K562 (cell line): ENCODE data around the gene KASH5. TPM values are rescaled to one million over a fixed set of nuclear protein-coding genes. Genes with fewer than 3 reads are reported as not detected.
A peak's percentile ranks its signal among the peaks of the same experiment; 100 is the strongest.

Source experiments
- ATAC-seq: fragments of 200-7000 bp; cut with Tn5 transposase; 3 replicates; pipeline ENCODE4 v1.9.1; 2020; ENCODE audit warnings: moderate library complexity
- BruUV-seq: library from RNA; stranded (reverse); fragments of 400-500 nt; replicated peaks from 2 replicates; lab custom pipeline; 2021; lab: Mats Ljungman, UMichigan
- CTCF ChIA-PET: fragments of 300-600 bp; formaldehyde crosslinking; extraction: SDS; loops from one replicate; lab custom pipeline; 2021; ENCODE audit warnings: low intra/inter-chr PET ratio; lab: Yijun Ruan, JAX
- POLR2A ChIA-PET: fragments of 300-600, 350-650 bp; sonication (Branson Sonifier 250); formaldehyde crosslinking; extraction: SDS; loops from one replicate; lab custom pipeline; 2021; ENCODE audit warnings: antibody characterized with exemption, inconsistent platforms; lab: Yijun Ruan, JAX
- DNase-seq, 4 experiments: peaks; one replicate each; pipeline versions ENCODE4 v3.0.0 to v3.0.0-alpha.2; 2011 to 2018; ENCODE audit warnings: low spot score in 3 of 4, mixed read lengths in 3 of 4; ENCODE audit errors: extremely low read depth in 1 of 4
- FAIRE-seq: peaks from 2 replicates; lab custom pipeline; 2011; peaks lifted over from hg19 to GRCh38; lab: Jason Lieb, UNC
- H2AFZ ChIP-seq: 2 replicates; pipeline ENCODE4 v1.6.0; 2011; ENCODE audit warnings: low read depth, low read length, control low read depth, inconsistent platforms
- H3K27ac ChIP-seq: fragments of 200-600 bp; 3 replicates; pipeline ENCODE4 v1.8.0; 2011; ENCODE audit warnings: low read depth, mild to moderate bottlenecking, control low read depth, inconsistent platforms, low read length, moderate library complexity, mixed read lengths; ENCODE audit errors: extremely low read depth
- H3K27me3 ChIP-seq, 2 experiments: fragments of 300-600 bp in 1 of 2; 2 replicates in 1 of 2; 3 replicates in 1 of 2; pipeline versions ENCODE4 v1.6.0 to v1.8.0; 2011; ENCODE audit warnings: inconsistent platforms in 2 of 2, low read length in 2 of 2, mild to moderate bottlenecking in 1 of 2, mixed read lengths in 1 of 2, moderate library complexity in 1 of 2; ENCODE audit not compliant: control insufficient read depth in 2 of 2, insufficient read depth in 2 of 2
- H3K36me3 ChIP-seq: fragments of 300-600 bp; 3 replicates; pipeline ENCODE4 v1.8.0; 2011; ENCODE audit warnings: mild to moderate bottlenecking, low read length, inconsistent platforms; ENCODE audit not compliant: control insufficient read depth, insufficient read depth
- H3K4me1 ChIP-seq, 2 experiments: fragments of 200-600 bp in 1 of 2; replicated peaks in 1 of 2; 2 replicates in 1 of 2; 3 replicates in 1 of 2; pipeline versions ENCODE4 v1.5.1 to v1.8.0; 2011; ENCODE audit warnings: inconsistent platforms in 2 of 2, low read length in 2 of 2, mild to moderate bottlenecking in 1 of 2, mixed read lengths in 1 of 2, moderate library complexity in 1 of 2; ENCODE audit not compliant: control insufficient read depth in 2 of 2, insufficient read depth in 2 of 2
- H3K4me2 ChIP-seq: 2 replicates; pipeline ENCODE4 v1.6.1; 2011; ENCODE audit warnings: low read length, control low read depth, inconsistent platforms, mixed read lengths; ENCODE audit not compliant: insufficient read depth
- H3K4me3 ChIP-seq: fragments of 200-600 bp; sonication (generic), shearing (Covaris generic); 2 replicates; pipeline ENCODE4 v1.5.1; 2016; ENCODE audit warnings: control low read depth, inconsistent platforms
- H3K79me2 ChIP-seq: fragments of 200-600 bp; 3 replicates; pipeline ENCODE4 v1.8.0; 2011; ENCODE audit warnings: low read length, inconsistent platforms; ENCODE audit not compliant: control insufficient read depth, insufficient read depth
- H3K9ac ChIP-seq, 2 experiments: 2 replicates each; pipeline versions ENCODE4 v1.6.0 to v1.6.1; 2011; ENCODE audit warnings: low read depth in 2 of 2, low read length in 2 of 2, control low read depth in 1 of 2, inconsistent platforms in 1 of 2, mild to moderate bottlenecking in 1 of 2, mixed read lengths in 1 of 2; ENCODE audit not compliant: insufficient read depth in 1 of 2
- H3K9me1 ChIP-seq: one replicate; pipeline ENCODE4 v1.6.0; 2011; ENCODE audit warnings: inconsistent platforms, mild to moderate bottlenecking, low read length, moderate library complexity; ENCODE audit not compliant: control insufficient read depth, insufficient read depth
- H3K9me3 ChIP-seq: replicated peaks from 2 replicates; pipeline ENCODE4 v1.5.1; 2011; ENCODE audit warnings: low read depth, low read length, inconsistent platforms; ENCODE audit not compliant: control insufficient read depth, insufficient read depth
- H4K20me1 ChIP-seq: replicated peaks from 2 replicates; pipeline ENCODE4 v1.6.1; 2011; ENCODE audit warnings: low read length, inconsistent platforms, mixed read lengths; ENCODE audit not compliant: control insufficient read depth, insufficient read depth
- AFF1 ChIP-seq, 2 experiments: fragments of 450-650 bp; IDR thresholded peaks; 2 replicates each; pipeline ENCODE4 v1.6.1; 2018; ENCODE audit warnings: mild to moderate bottlenecking in 2 of 2, low read depth in 1 of 2; ENCODE audit not compliant: partially characterized antibody in 2 of 2
- HCFC1 ChIP-seq: IDR thresholded peaks from 2 replicates; pipeline ENCODE4 v1.6.1; 2012; ENCODE audit warnings: low read depth, low read length, improper control_type of control experiment
- SP1 ChIP-seq: sonication (generic); formaldehyde crosslinking; IDR thresholded peaks from 2 replicates; pipeline ENCODE4 v1.8.1; 2022; ENCODE audit warnings: mild to moderate bottlenecking, missing genetic modification reagents
- WGBS: fragments of 100-300 bp; shearing (Covaris generic); methylation state at CpG from one replicate; pipeline ENCODE4 v1.1.6; 2016; ENCODE audit warnings: low coverage, mixed read lengths; ENCODE audit not compliant: insufficient coverage; ENCODE audit errors: missing lambda C conversion rate; 5-methylcytosine and 5-hydroxymethylcytosine counted together
- in situ Hi-C: fragments of 300-500 bp; cut with MboI; formaldehyde crosslinking; loops from 4 replicates; pipeline ENCODE4 v1.15.0; 2018; ENCODE audit warnings: inconsistent platforms, mixed read lengths
- intact Hi-C: fragments of 100-400 bp; cut with micrococcal nuclease; formaldehyde crosslinking; loops from 2 replicates; pipeline ENCODE4 v1.14.2; 2022
- polyA plus RNA-seq, 8 experiments: library from polyadenylated mRNA; depleted of rRNA in 4 of 8; stranded (reverse) in 5 of 8; unstranded in 3 of 8; fragments of >200 nt; fragmentation: Nextera tagmentation in 2 of 8; fragmentation: Illumina TruSeq in 1 of 8; extraction: Ambion mirVana in 2 of 8; extraction: Trizol in 1 of 8; gene quantifications; 2 replicates each; pipeline versions ENCODE4 v1.2.1 to v1.2.3, GENCODE V29; 2011 to 2014; ENCODE audit warnings: inconsistent platforms in 1 of 8, missing spikeins in 1 of 8
- total RNA-seq, 7 experiments: library from RNA; depleted of rRNA in 6 of 7; stranded (reverse); fragments of >200 nt in 6 of 7; fragmentation: Illumina TruSeq in 2 of 7; extraction: Trizol in 2 of 7; gene quantifications; 2 replicates each; pipeline versions ENCODE4 v1.2.1 to v1.2.3, GENCODE V29; 2011 to 2021; ENCODE audit warnings: low replicate concordance in 1 of 7

Gene KASH5
- total and polyA plus RNA-seq, 9 of the 15 experiments (the other 6 are each of a cell fraction or from before 2014, with no cell fraction given) = 0.07 to 0.84 (median 0.34) TPM; not detected in 1

DNA sequence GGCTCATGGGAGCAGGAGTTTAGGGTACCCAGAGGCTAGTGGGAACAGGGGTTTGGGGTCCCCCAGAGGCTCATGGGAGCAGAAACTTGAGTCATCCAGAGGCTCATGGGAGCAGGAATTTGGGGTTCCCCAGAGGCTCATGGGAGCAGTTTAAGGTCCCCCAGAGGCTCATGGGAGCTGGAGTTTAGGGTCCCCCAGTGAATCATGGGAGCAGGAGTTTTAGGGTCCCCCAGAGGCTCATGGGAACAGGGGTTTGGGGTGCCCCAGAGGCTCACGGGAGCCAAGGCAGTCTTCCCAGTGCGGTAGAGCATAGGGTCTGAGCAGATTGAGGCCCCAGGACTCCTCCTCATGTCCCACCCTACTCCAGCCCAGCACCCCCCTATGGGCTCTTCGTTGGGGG lies 77.3 kb downstream of the KASH5 start:
- CTCF ChIA-PET = no interaction called here

More for the DNA sequence above, 77.3 kb downstream of the KASH5 start:
- ATAC-seq = no peak
- 96% methylated on average over 2 of the region's 3 CpGs for WGBS
- Histone ChIP-seq H4K20me1 (peaks cover 5% of the 10 kb centered on the region; the same call in 1 of the 2 replicates), H3K27me3 (no peaks in the 10 kb centered on the region), H3K9ac (no peak overlapping the region; a peak in 1 of 4 replicates), H3K4me2 (no peak overlapping the region), H3K4me3 (no peak overlapping the region), H3K9me1 (no peaks in the 10 kb centered on the region), H2AFZ (no peak overlapping the region), H3K9me3 (no peaks in the 10 kb centered on the region), H3K36me3 (peaks cover 38% of the 10 kb centered on the region; the same call in 2 of the 3 replicates), H3K79me2 (no peaks in the 10 kb centered on the region), H3K27ac (no peak overlapping the region), H3K4me1 (peaks cover 5 to 31% of the 10 kb centered on the region in 2 experiments; a peak in 4 of 5 replicates)
- in situ Hi-C loops = no loop called here
- TF ChIP-seq AFF1 (IDR thresholded peaks at IDR 0.05; ENCODE audit: low read depth in 1 of 2, partially characterized antibody in 2 of 2) (peak in 1 of 2 experiments; percentile 90), HCFC1 (peak; percentile 26; the same call in 1 of the 2 replicates), SP1 (CRISPR knock-in tag) (no peak)
- POLR2A ChIA-PET = no interaction called here
- no TSS peak for BruUV-seq
- peak in 1 of 4 experiments; percentile 25 for DNase-seq
- intact Hi-C loops = no loop called here
- FAIRE-seq = no peak

Other genes starting within 250 kb of the KASH5 start
Only the 7 nearest of the 19 such genes appear.
- gene SLC6A16, start 63.1 kb upstream of the KASH5 start, total RNA-seq (2014; rRNA removed) = 0.05 TPM in 1 of 2 replicates, not detected in the other
- gene SLC6A16, start 63.1 kb upstream of the KASH5 start, total RNA-seq (2014; rRNA removed; fragmentation: Illumina TruSeq; extraction: Trizol) = 0.35 and 0.36 TPM in 2 replicates
- gene SLC6A16, start 63.1 kb upstream of the KASH5 start, total RNA-seq (2015; rRNA removed; fragmentation: Illumina TruSeq; extraction: Trizol) = 0.15 and 0.22 TPM in 2 replicates
- gene SLC6A16, start 63.1 kb upstream of the KASH5 start, total RNA-seq (2021) = 0.67 and 0.95 TPM in 2 replicates
- 0.37 and 0.52 TPM in 2 replicates for gene SLC6A16, start 63.1 kb upstream of the KASH5 start, polyA plus RNA-seq (2011; rRNA removed)
- gene SLC6A16, start 63.1 kb upstream of the KASH5 start, polyA plus RNA-seq (2014; fragmentation: Illumina TruSeq; extraction: Trizol) = 0.09 and 0.48 TPM in 2 replicates
- under 1 TPM; 0.35 to 0.46 TPM for gene SLC6A16, start 63.1 kb upstream of the KASH5 start, polyA plus RNA-seq (2014; fragmentation: Nextera tagmentation; extraction: Ambion mirVana)
- gene SLC6A16, start 63.1 kb upstream of the KASH5 start, polyA plus RNA-seq (2014; rRNA removed) = 0.66 and 0.80 TPM in 2 replicates
- 4.0 and 5.0 TPM in 2 replicates for gene CD37, start 52.8 kb upstream of the KASH5 start, total RNA-seq (2014; rRNA removed)
- 3.1 and 3.8 TPM in 2 replicates for gene CD37, start 52.8 kb upstream of the KASH5 start, total RNA-seq (2014; rRNA removed; fragmentation: Illumina TruSeq; extraction: Trizol)
- 5.0 and 6.2 TPM in 2 replicates for gene CD37, start 52.8 kb upstream of the KASH5 start, total RNA-seq (2015; rRNA removed; fragmentation: Illumina TruSeq; extraction: Trizol)
- gene CD37, start 52.8 kb upstream of the KASH5 start, total RNA-seq (2021) = 11.0 and 12.0 TPM in 2 replicates
- 2.5 and 5.8 TPM in 2 replicates for gene CD37, start 52.8 kb upstream of the KASH5 start, polyA plus RNA-seq (2011; rRNA removed)
- gene CD37, start 52.8 kb upstream of the KASH5 start, polyA plus RNA-seq (2014; fragmentation: Illumina TruSeq; extraction: Trizol) = 16.3 and 19.0 TPM in 2 replicates
- 1 to 10 TPM; 7.4 to 8.3 TPM for gene CD37, start 52.8 kb upstream of the KASH5 start, polyA plus RNA-seq (2014; fragmentation: Nextera tagmentation; extraction: Ambion mirVana)
- gene CD37, start 52.8 kb upstream of the KASH5 start, polyA plus RNA-seq (2014; rRNA removed) = 10.8 and 11.0 TPM in 2 replicates
- gene TEAD2, start 25.8 kb upstream of the KASH5 start, total RNA-seq (2014; rRNA removed) = 14.7 and 15.3 TPM in 2 replicates
- 11.2 and 12.6 TPM in 2 replicates for gene TEAD2, start 25.8 kb upstream of the KASH5 start, total RNA-seq (2014; rRNA removed; fragmentation: Illumina TruSeq; extraction: Trizol)
- gene TEAD2, start 25.8 kb upstream of the KASH5 start, total RNA-seq (2015; rRNA removed; fragmentation: Illumina TruSeq; extraction: Trizol) = 12.7 and 13.9 TPM in 2 replicates
- gene TEAD2, start 25.8 kb upstream of the KASH5 start, total RNA-seq (2021) = 19.5 and 20.7 TPM in 2 replicates
- gene TEAD2, start 25.8 kb upstream of the KASH5 start, polyA plus RNA-seq (2011; rRNA removed) = 10.7 and 12.4 TPM in 2 replicates
- gene TEAD2, start 25.8 kb upstream of the KASH5 start, polyA plus RNA-seq (2014; fragmentation: Illumina TruSeq; extraction: Trizol) = 25.4 and 27.0 TPM in 2 replicates
- 1 to 10 TPM; 1.6 to 1.8 TPM for gene TEAD2, start 25.8 kb upstream of the KASH5 start, polyA plus RNA-seq (2014; fragmentation: Nextera tagmentation; extraction: Ambion mirVana)
- 14.2 and 18.8 TPM in 2 replicates for gene TEAD2, start 25.8 kb upstream of the KASH5 start, polyA plus RNA-seq (2014; rRNA removed)
- gene DKKL1, start 24.4 kb upstream of the KASH5 start, total RNA-seq (2014; rRNA removed) = 1.4 and 1.7 TPM in 2 replicates
- 0.44 and 0.61 TPM in 2 replicates for gene DKKL1, start 24.4 kb upstream of the KASH5 start, total RNA-seq (2014; rRNA removed; fragmentation: Illumina TruSeq; extraction: Trizol)
- gene DKKL1, start 24.4 kb upstream of the KASH5 start, total RNA-seq (2015; rRNA removed; fragmentation: Illumina TruSeq; extraction: Trizol) = 0.62 and 0.90 TPM in 2 replicates
- 0.69 and 1.3 TPM in 2 replicates for gene DKKL1, start 24.4 kb upstream of the KASH5 start, total RNA-seq (2021)
- 1.4 and 1.5 TPM in 2 replicates for gene DKKL1, start 24.4 kb upstream of the KASH5 start, polyA plus RNA-seq (2011; rRNA removed)
- 0.30 and 0.52 TPM in 2 replicates for gene DKKL1, start 24.4 kb upstream of the KASH5 start, polyA plus RNA-seq (2014; fragmentation: Illumina TruSeq; extraction: Trizol)
- gene DKKL1, start 24.4 kb upstream of the KASH5 start, polyA plus RNA-seq (2014; fragmentation: Nextera tagmentation; extraction: Ambion mirVana) = under 1 TPM; 0.15 to 0.34 TPM
- 0.44 and 0.96 TPM in 2 replicates for gene DKKL1, start 24.4 kb upstream of the KASH5 start, polyA plus RNA-seq (2014; rRNA removed)
- 0.61 TPM in 1 of 2 replicates, not detected in the other for gene PTH2, start 35.2 kb downstream of the KASH5 start, total RNA-seq (2014; rRNA removed)
- gene PTH2, start 35.2 kb downstream of the KASH5 start, total RNA-seq (2014; rRNA removed; fragmentation: Illumina TruSeq; extraction: Trizol) = not detected in 2 replicates
- not detected in 2 replicates for gene PTH2, start 35.2 kb downstream of the KASH5 start, total RNA-seq (2015; rRNA removed; fragmentation: Illumina TruSeq; extraction: Trizol)
- gene PTH2, start 35.2 kb downstream of the KASH5 start, total RNA-seq (2021) = 0.60 and 1.3 TPM in 2 replicates
- gene PTH2, start 35.2 kb downstream of the KASH5 start, polyA plus RNA-seq (2011; rRNA removed) = not detected in 2 replicates
- gene PTH2, start 35.2 kb downstream of the KASH5 start, polyA plus RNA-seq (2014; fragmentation: Illumina TruSeq; extraction: Trizol) = not detected in 2 replicates
- not detected for gene PTH2, start 35.2 kb downstream of the KASH5 start, polyA plus RNA-seq (2014; fragmentation: Nextera tagmentation; extraction: Ambion mirVana)
- gene PTH2, start 35.2 kb downstream of the KASH5 start, polyA plus RNA-seq (2014; rRNA removed) = not detected in 2 replicates
- gene GFY, start 37.1 kb downstream of the KASH5 start, total RNA-seq (2014; rRNA removed) = 0.12 TPM in 1 of 2 replicates, not detected in the other
- gene GFY, start 37.1 kb downstream of the KASH5 start, total RNA-seq (2014; rRNA removed; fragmentation: Illumina TruSeq; extraction: Trizol) = not detected in 2 replicates
- gene GFY, start 37.1 kb downstream of the KASH5 start, total RNA-seq (2015; rRNA removed; fragmentation: Illumina TruSeq; extraction: Trizol) = 0.07 TPM in 1 of 2 replicates, not detected in the other
- 0.11 TPM in 1 of 2 replicates, not detected in the other for gene GFY, start 37.1 kb downstream of the KASH5 start, total RNA-seq (2021)
- gene GFY, start 37.1 kb downstream of the KASH5 start, polyA plus RNA-seq (2011; rRNA removed) = 0.19 and 0.26 TPM in 2 replicates
- gene GFY, start 37.1 kb downstream of the KASH5 start, polyA plus RNA-seq (2014; fragmentation: Illumina TruSeq; extraction: Trizol) = 0.33 and 0.40 TPM in 2 replicates
- under 1 TPM in 1 of 2 experiments, not detected in 1; 0.06 TPM for gene GFY, start 37.1 kb downstream of the KASH5 start, polyA plus RNA-seq (2014; fragmentation: Nextera tagmentation; extraction: Ambion mirVana)
- gene GFY, start 37.1 kb downstream of the KASH5 start, polyA plus RNA-seq (2014; rRNA removed) = 0.11 and 0.33 TPM in 2 replicates
- 2.4 and 3.2 TPM in 2 replicates for gene SLC17A7, start 53.3 kb downstream of the KASH5 start, total RNA-seq (2014; rRNA removed)
- 1.1 TPM in 2 replicates for gene SLC17A7, start 53.3 kb downstream of the KASH5 start, total RNA-seq (2014; rRNA removed; fragmentation: Illumina TruSeq; extraction: Trizol)
- 1.4 TPM in 2 replicates for gene SLC17A7, start 53.3 kb downstream of the KASH5 start, total RNA-seq (2015; rRNA removed; fragmentation: Illumina TruSeq; extraction: Trizol)
- 9.2 and 9.9 TPM in 2 replicates for gene SLC17A7, start 53.3 kb downstream of the KASH5 start, total RNA-seq (2021)
- 4.8 and 7.0 TPM in 2 replicates for gene SLC17A7, start 53.3 kb downstream of the KASH5 start, polyA plus RNA-seq (2011; rRNA removed)
- gene SLC17A7, start 53.3 kb downstream of the KASH5 start, polyA plus RNA-seq (2014; fragmentation: Illumina TruSeq; extraction: Trizol) = 12.8 and 15.7 TPM in 2 replicates
- gene SLC17A7, start 53.3 kb downstream of the KASH5 start, polyA plus RNA-seq (2014; fragmentation: Nextera tagmentation; extraction: Ambion mirVana) = 1 to 10 TPM; 1.7 to 1.8 TPM
- gene SLC17A7, start 53.3 kb downstream of the KASH5 start, polyA plus RNA-seq (2014; rRNA removed) = 5.5 and 5.7 TPM in 2 replicates